ENCODE data around the gene LCE3B.

The LCE3B gene

DNA sequence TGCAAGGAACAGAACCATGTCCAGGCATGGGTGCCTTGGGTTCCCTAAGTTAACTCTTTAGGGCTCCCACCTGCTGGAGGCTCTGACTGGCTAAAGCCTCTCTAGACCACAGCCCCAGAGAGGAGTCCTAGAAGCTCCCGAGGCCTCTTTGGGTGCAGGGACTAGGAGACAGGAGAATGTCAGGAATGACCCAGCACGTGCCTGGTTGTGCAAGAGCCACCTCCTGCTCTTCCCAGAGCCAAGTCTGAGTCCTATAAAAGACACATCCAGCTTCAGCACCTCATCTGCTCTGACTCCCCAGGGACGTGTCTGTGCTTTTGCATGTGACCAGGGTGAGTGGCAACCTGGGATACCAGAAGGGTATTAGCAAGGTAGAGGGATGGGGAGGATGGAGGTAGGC is 49.5 kb downstream of the LCE3B start, which contains the start of gene LCE2D:
Gene LCE2D (plus strand): TSS at position 283 of the 400 bp plus-strand sequence. CDS start 726 bp downstream, outside the sequence.
- Histone ChIP-seq H3K27ac (ENCODE audit: low read length) (no peak within 1 kb of the TSS), H3K27me3 (ENCODE audit: low read depth, low read length) (no peaks in the 10 kb centered on the region), H3K4me1 (ENCODE audit: control insufficient read depth in 1 of 2, insufficient read depth in 2 of 2, low read length in 2 of 2) (no peaks in the 10 kb centered on the region), H3K4me3 (ENCODE audit: low read depth in 1 of 2, low read length in 2 of 2) (no peak within 1 kb of the TSS), H3K36me3 (ENCODE audit: control insufficient read depth in 1 of 2, insufficient read depth in 2 of 2, low read length in 2 of 2) (no peaks in the 10 kb centered on the region), H3K9me3 (ENCODE audit: control insufficient read depth in 1 of 2, low read length in 2 of 2) (no peaks in the 10 kb centered on the region)

Measured in muscle layer of duodenum (tissue), 2 donors.